Upper lobe of left lung (tissue), 6 donors: Measurements from ENCODE around the gene ASPRV1. TPM values are rescaled to one million over a fixed set of nuclear protein-coding genes. Genes with fewer than 3 reads are reported as not detected.

Source experiments
- ATAC-seq, 2 donors: fragments of 200-7000 bp; cut with Tn5 transposase; one replicate each; pipeline ENCODE4 v1.9.1; 2022; ENCODE audit warnings: mild to moderate bottlenecking in 2 of 2, moderate library complexity in 2 of 2; ENCODE audit not compliant: low FRiP score in 2 of 2
- DNase-seq, 2 donors: peaks; one replicate each; pipeline ENCODE4 v3.0.0-alpha.2; 2019 to 2020
- H3K27ac ChIP-seq, 4 donors: fragments of 200-600 bp; sonication (generic); one replicate each; pipeline ENCODE4 v1.5.1; 2016 to 2019
- H3K27me3 ChIP-seq, 4 donors: fragments of 200-600 bp; sonication (generic); one replicate each; pipeline ENCODE4 v1.5.1; 2017 to 2019
- H3K36me3 ChIP-seq, 4 donors: fragments of 200-600 bp; sonication (generic); one replicate each; pipeline ENCODE4 v1.5.1; 2016 to 2019
- H3K4me1 ChIP-seq, 4 donors: fragments of 200-600 bp; sonication (generic); one replicate each; pipeline ENCODE4 v1.5.1; 2018 to 2019
- H3K4me3 ChIP-seq, 4 donors: fragments of 200-600 bp; sonication (generic); one replicate each; pipeline ENCODE4 v1.5.1; 2017 to 2019; ENCODE audit warnings: mild to moderate bottlenecking in 2 of 4, moderate library complexity in 1 of 4
- H3K9me3 ChIP-seq, 4 donors: fragments of 200-600 bp; sonication (generic); one replicate each; pipeline ENCODE4 v1.5.1; 2018 to 2019
- CTCF ChIP-seq, 6 experiments: fragments of 450-650 bp in 4 of 6; fragments of 200-600 bp in 2 of 6; sonication (generic) in 2 of 6; IDR thresholded peaks; one replicate each; pipeline ENCODE4 v1.5.1; 2016 to 2019; ENCODE audit warnings: antibody characterized with exemption in 6 of 6
- EP300 ChIP-seq, 4 donors: sonication (generic); formaldehyde crosslinking; IDR thresholded peaks; one replicate each; pipeline ENCODE4 v1.5.1; 2017; ENCODE audit warnings: antibody characterized with exemption in 4 of 4, control low read depth in 2 of 4
- POLR2A ChIP-seq, 4 donors: fragments of 450-650 bp; IDR thresholded peaks; one replicate each; pipeline ENCODE4 v1.5.1; 2016 to 2017; ENCODE audit warnings: antibody characterized with exemption in 4 of 4, mild to moderate bottlenecking in 2 of 4
- POLR2AphosphoS5 ChIP-seq, 2 donors: sonication (generic); formaldehyde crosslinking; IDR thresholded peaks; one replicate each; pipeline ENCODE4 v1.5.1; 2017; ENCODE audit warnings: antibody characterized with exemption in 2 of 2
- WGBS, 2 donors: methylation state at CpG; one replicate each; pipeline ENCODE4 v1.1.5; 2017 to 2018; 5-methylcytosine and 5-hydroxymethylcytosine counted together
- total RNA-seq, 6 donors: library from RNA; depleted of rRNA in 4 of 6; stranded (reverse); fragments of >200 nt in 4 of 6; gene quantifications; one replicate each; pipeline versions ENCODE4 v1.1.0 to v1.2.1, GENCODE V29; 2016 to 2021
- donor health status: DM: no; HTN: no; CAD: no; lungs with moderate emphysema.
- donor health status: DM: no; HTN: yes; CAD: no; lungs with severe emphysema.

The ASPRV1 gene
- total RNA-seq, 6 donors from 2014 or later = 1.0 to 2.1 (median 1.4) TPM

- ATAC-seq (no peak), DNase-seq (peak in 1 of 2 donors; percentile 1)
- Histone ChIP-seq H3K36me3 (no peaks in the 10 kb centered on the region), H3K27ac (no peak overlapping the region), H3K9me3 (no peaks in the 10 kb centered on the region), H3K27me3 (no peaks in the 10 kb centered on the region), H3K4me3 (no peak overlapping the region), H3K4me1 (peaks cover 0 to 12% (median 0%) of the 10 kb centered on the region in 4 donors)
- WGBS, 2 donors = 96 to 98% methylated on average over 13 of the region's 13 CpGs
- no peak for TF ChIP-seq CTCF (IDR thresholded peaks at IDR 0.05)
- no peak for TF ChIP-seq EP300 (IDR thresholded peaks at IDR 0.05)
- no peak for TF ChIP-seq POLR2A (IDR thresholded peaks at IDR 0.05)
- no peak for TF ChIP-seq POLR2AphosphoS5 (IDR thresholded peaks at IDR 0.05)
Observed at GRCh38 chr2:70007151-70007550, 45.7 kb upstream of the ASPRV1 start.

DNA sequence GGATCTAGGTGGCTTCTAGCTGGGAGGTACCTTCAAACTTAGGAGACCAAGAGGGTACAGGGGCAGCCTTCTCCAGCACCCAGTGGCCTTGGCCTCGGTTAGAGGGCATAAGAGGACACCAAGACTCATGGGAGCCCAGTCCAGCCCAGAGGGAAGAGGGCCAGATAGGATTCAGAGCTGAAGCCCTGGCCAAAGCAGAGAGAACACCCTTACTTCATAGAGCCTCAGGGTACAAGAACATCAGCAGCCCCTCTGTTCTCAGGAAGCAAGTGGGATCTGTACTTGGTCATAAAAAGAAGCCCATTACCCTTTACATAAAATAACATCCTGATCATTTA is 45.0 kb upstream of the ASPRV1 start:
- WGBS, 2 donors = 75 to 80% methylated on average over 1 of the region's 1 CpG
- ATAC-seq = no peak

DNA sequence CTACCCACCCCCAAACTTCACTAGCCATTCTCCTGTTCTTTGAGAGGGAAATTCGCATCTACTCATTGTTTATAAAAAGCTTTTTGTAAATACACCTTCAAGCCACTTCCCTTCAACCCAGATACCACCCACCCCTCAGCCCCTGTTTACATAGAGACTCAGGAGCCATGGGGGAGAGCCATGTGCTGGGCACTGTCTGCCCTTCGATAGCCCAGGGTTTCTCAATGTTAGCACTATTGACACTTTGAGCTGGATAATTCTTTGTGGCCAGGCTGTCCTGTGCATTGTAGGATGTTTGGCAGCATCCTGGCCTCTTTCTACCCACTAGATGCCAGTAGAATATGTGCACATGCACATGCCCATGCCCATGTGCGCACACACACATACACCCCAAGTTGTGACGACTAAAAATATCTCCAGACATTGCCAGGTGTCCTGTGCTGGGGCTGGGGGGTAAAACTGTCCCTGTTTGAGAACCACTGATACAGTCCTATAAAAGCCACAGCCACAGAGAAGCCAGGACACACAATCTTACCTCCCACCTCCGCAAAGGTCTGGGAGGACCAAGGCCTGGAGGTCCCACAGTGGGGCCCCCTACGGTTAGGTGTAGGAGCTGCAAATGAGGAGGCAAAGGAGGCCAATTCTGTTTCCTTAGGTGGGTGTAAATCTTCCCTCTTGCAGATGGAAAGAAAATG is 44.5 kb upstream of the ASPRV1 start:
- H3K27me3 ChIP-seq = no peaks in the 10 kb centered on the region
- no peaks in the 10 kb centered on the region for H3K36me3 ChIP-seq
- ATAC-seq = no peak
- H3K4me3 ChIP-seq = no peak overlapping the region
- H3K4me1 ChIP-seq = peaks cover 0 to 10% (median 0%) of the 10 kb centered on the region in 4 donors
- H3K27ac ChIP-seq = no peak overlapping the region
- DNase-seq = peak in 1 of 2 donors; percentile 6
- TF ChIP-seq CTCF (IDR thresholded peaks at IDR 0.05) = no peak
- TF ChIP-seq EP300 (IDR thresholded peaks at IDR 0.05) = no peak
- no peak for TF ChIP-seq POLR2A (IDR thresholded peaks at IDR 0.05)
- TF ChIP-seq POLR2AphosphoS5 (IDR thresholded peaks at IDR 0.05) = no peak
- 63 to 79% methylated on average over 3 to 6 of the region's 6 CpGs for WGBS, 2 donors
- no peaks in the 10 kb centered on the region for H3K9me3 ChIP-seq

More for the DNA sequence above, 45.0 kb upstream of the ASPRV1 start:
- Histone ChIP-seq H3K9me3 (no peaks in the 10 kb centered on the region), H3K36me3 (no peaks in the 10 kb centered on the region), H3K4me1 (peaks cover 0 to 12% (median 0%) of the 10 kb centered on the region in 4 donors), H3K27ac (no peak overlapping the region), H3K27me3 (no peaks in the 10 kb centered on the region), H3K4me3 (no peak overlapping the region)
- DNase-seq = peak in 1 of 2 donors; percentile 9
- TF ChIP-seq POLR2AphosphoS5 (IDR thresholded peaks at IDR 0.05) (no peak), POLR2A (IDR thresholded peaks at IDR 0.05) (no peak), CTCF (IDR thresholded peaks at IDR 0.05) (no peak), EP300 (IDR thresholded peaks at IDR 0.05) (no peak)

- 91 to 96% methylated on average over 2 of the region's 2 CpGs for WGBS, 2 donors
- DNase-seq (peak in 1 of 2 donors; percentile 6), ATAC-seq (no peak)
Observed at GRCh38 chr2:70005216-70005615, 43.8 kb upstream of the ASPRV1 start.

More at GRCh38 chr2:70005216-70005615, 43.8 kb upstream of the ASPRV1 start:
- Histone ChIP-seq H3K27me3 (no peaks in the 10 kb centered on the region), H3K4me1 (peaks cover 0 to 4% (median 0%) of the 10 kb centered on the region in 4 donors), H3K9me3 (no peaks in the 10 kb centered on the region), H3K4me3 (no peak overlapping the region), H3K36me3 (no peaks in the 10 kb centered on the region), H3K27ac (no peak overlapping the region)
- TF ChIP-seq EP300 (IDR thresholded peaks at IDR 0.05) = no peak
- TF ChIP-seq CTCF (IDR thresholded peaks at IDR 0.05) = no peak
- no peak for TF ChIP-seq POLR2AphosphoS5 (IDR thresholded peaks at IDR 0.05)
- TF ChIP-seq POLR2A (IDR thresholded peaks at IDR 0.05) = no peak
